Measurements from ENCODE around the gene WASL.

Gene WASL

GRCh38 chr7:123687161-123687560 lies 61.6 kb downstream of the WASL start:
- DNase-seq = no peak

- no peak for DNase-seq
These were observed 66.1 kb downstream of the WASL start for GRCh38 chr7:123682690-123683089.

GRCh38 chr7:123681561-123681960 lies 67.2 kb downstream of the WASL start:
- DNase-seq = no peak

- DNase-seq = no peak
These were observed 68.2 kb downstream of the WASL start for GRCh38 chr7:123680580-123680979.

- DNase-seq = no peak
These were observed 69.2 kb downstream of the WASL start for GRCh38 chr7:123679614-123680013.

GRCh38 chr7:123677061-123677715 lies 71.6 kb downstream of the WASL start:
- no peak for DNase-seq

- DNase-seq = no peak
These were observed 73.7 kb downstream of the WASL start for GRCh38 chr7:123675181-123675473.

GRCh38 chr7:123674399-123675180 lies 74.2 kb downstream of the WASL start:
- DNase-seq = no peak

GRCh38 chr7:123673752-123674398 lies 74.9 kb downstream of the WASL start:
- DNase-seq = no peak

GRCh38 chr7:123673137-123673732 lies 75.6 kb downstream of the WASL start:
- DNase-seq = no peak

GRCh38 chr7:123669485-123669884 lies 79.3 kb downstream of the WASL start:
- no peak for DNase-seq

- DNase-seq = no peak
These were observed 82.3 kb downstream of the WASL start for GRCh38 chr7:123666492-123666891.

GRCh38 chr7:123665896-123666295 lies 82.9 kb downstream of the WASL start:
- DNase-seq = no peak

- DNase-seq = no peak
These were observed 83.6 kb downstream of the WASL start for GRCh38 chr7:123665157-123665556.

- DNase-seq = no peak
These were observed 85.6 kb downstream of the WASL start for GRCh38 chr7:123663200-123663599.

GRCh38 chr7:123662755-123663154 lies 86.0 kb downstream of the WASL start:
- DNase-seq = no peak

- no peak for DNase-seq
These were observed 86.5 kb downstream of the WASL start for GRCh38 chr7:123662293-123662692.

GRCh38 chr7:123661765-123662164 lies 87.0 kb downstream of the WASL start:
- DNase-seq = no peak

- DNase-seq = no peak
These were observed 88.1 kb downstream of the WASL start for GRCh38 chr7:123660514-123661354.

- DNase-seq = no peak
These were observed 90.8 kb downstream of the WASL start for GRCh38 chr7:123658023-123658422.

- no peak for DNase-seq
These were observed 91.5 kb downstream of the WASL start for GRCh38 chr7:123657304-123657685.

- DNase-seq = no peak
These were observed 92.1 kb downstream of the WASL start for GRCh38 chr7:123656544-123657303.

Data from activated naive CD4-positive, alpha-beta T cell treated with anti-CD3 and anti-CD28 coated beads, Interleukin-2, amount 50 U/mL, for 16 hours (primary cell).